ENCODE measurements around the gene C1QTNF6.

DNA sequence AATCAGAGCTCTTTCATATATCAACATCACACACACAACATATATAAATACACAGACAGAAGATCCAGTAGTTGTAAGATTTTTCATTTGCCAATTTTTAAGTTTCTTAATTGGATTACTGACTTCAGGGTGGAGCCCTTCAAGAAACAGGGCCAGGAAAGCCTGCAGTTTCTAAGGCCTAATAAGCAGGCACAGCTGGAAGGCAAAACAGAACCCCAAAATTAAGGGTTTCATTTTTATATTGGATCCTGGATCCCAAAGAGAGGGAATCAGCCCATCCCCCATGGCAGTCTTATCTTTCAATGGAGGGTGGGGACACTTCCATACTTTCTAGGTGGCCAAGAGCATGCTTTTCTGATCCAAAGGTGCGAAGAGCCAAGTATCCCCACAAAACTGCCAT is 4.7 kb upstream of the C1QTNF6 start:
- TF ChIP-seq POLR2AphosphoS5 (IDR thresholded peaks at IDR 0.05; ENCODE audit: insufficient read depth, low read depth, low read length) = no peak
- TF ChIP-seq, protein P1, sequence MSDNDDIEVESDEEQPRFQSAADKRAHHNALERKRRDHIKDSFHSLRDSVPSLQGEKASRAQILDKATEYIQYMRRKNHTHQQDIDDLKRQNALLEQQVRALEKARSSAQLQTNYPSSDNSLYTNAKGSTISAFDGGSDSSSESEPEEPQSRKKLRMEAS (IDR thresholded peaks at IDR 0.05; ENCODE audit: insufficient read depth, insufficient read length) = no peak

All from endothelial cell of umbilical vein (primary cell).